IMR-90 (cell line): Measurements from ENCODE around the gene MRPL44. TPM values are rescaled to one million over a fixed set of nuclear protein-coding genes. Genes with fewer than 3 reads are reported as not detected.

Source experiments
- ATAC-seq: fragments of 200-7000 bp; cut with Tn5 transposase; 2 replicates; pipeline ENCODE4 v1.9.1; 2020; ENCODE audit warnings: low read depth, mild to moderate bottlenecking, moderate library complexity
- BruUV-seq: library from RNA; stranded (reverse); fragments of 400-500 nt; replicated peaks from 2 replicates; lab custom pipeline; 2021; lab: Mats Ljungman, UMichigan
- CTCF ChIA-PET: fragments of 300-600 bp; formaldehyde crosslinking; extraction: SDS; loops from one replicate; lab custom pipeline; 2021; ENCODE audit warnings: antibody characterized with exemption; lab: Yijun Ruan, JAX
- POLR2A ChIA-PET: fragments of 300-600 bp; sonication (Branson Sonifier 250); formaldehyde crosslinking; loops from one replicate; lab custom pipeline; 2022; ENCODE audit warnings: antibody characterized with exemption; ENCODE audit not compliant: unreplicated experiment; lab: Charles Lee
- DNase-seq: peaks from one replicate; pipeline ENCODE4 v3.0.0; 2013
- H2AFZ ChIP-seq: replicated peaks from 2 replicates; pipeline ENCODE3; 2013; ENCODE audit warnings: low read length, mild to moderate bottlenecking; ENCODE audit not compliant: poor library complexity
- H2AK5ac ChIP-seq: 2 replicates; pipeline ENCODE4 v1.6.1; 2013; ENCODE audit warnings: low read depth, low read length, inconsistent platforms
- H2AK9ac ChIP-seq: replicated peaks from 2 replicates; pipeline ENCODE3; 2013; ENCODE audit warnings: mild to moderate bottlenecking, low read depth, low read length, moderate library complexity; ENCODE audit not compliant: poor library complexity
- H2BK120ac ChIP-seq: 2 replicates; pipeline ENCODE4 v1.6.1; 2013; ENCODE audit warnings: low read depth, low read length, inconsistent platforms
- H2BK15ac ChIP-seq: 3 replicates; pipeline ENCODE4 v1.6.1; 2013; ENCODE audit warnings: low read depth, low read length, inconsistent platforms
- H2BK20ac ChIP-seq: 2 replicates; pipeline ENCODE4 v1.6.1; 2013; ENCODE audit warnings: low read depth, mild to moderate bottlenecking, inconsistent platforms, low read length, moderate library complexity
- H2BK5ac ChIP-seq: 2 replicates; pipeline ENCODE4 v1.6.1; 2013; ENCODE audit warnings: mild to moderate bottlenecking, low read depth, low read length, inconsistent platforms; ENCODE audit not compliant: poor library complexity, severe bottlenecking
- H3K14ac ChIP-seq: replicated peaks from 2 replicates; pipeline ENCODE4 v1.6.1; 2013; ENCODE audit warnings: low read depth, low read length, inconsistent platforms
- H3K18ac ChIP-seq: 2 replicates; pipeline ENCODE4 v1.6.1; 2013; ENCODE audit warnings: low read depth, low read length, control low read depth
- H3K23ac ChIP-seq: 2 replicates; pipeline ENCODE4 v1.6.1; 2013; ENCODE audit warnings: low read depth, low read length, inconsistent platforms
- H3K27ac ChIP-seq: 2 replicates; pipeline ENCODE4 v1.5.1; 2013; ENCODE audit warnings: mild to moderate bottlenecking, control low read depth, low read length; ENCODE audit not compliant: insufficient read depth
- H3K27me3 ChIP-seq: 2 replicates; pipeline ENCODE4 v1.6.1; 2013; ENCODE audit warnings: low read length; ENCODE audit not compliant: control insufficient read depth, insufficient read depth
- H3K36me3 ChIP-seq: 2 replicates; pipeline ENCODE4 v1.6.1; 2013; ENCODE audit warnings: low read length, mixed read lengths; ENCODE audit not compliant: control insufficient read depth, insufficient read depth
- H3K4ac ChIP-seq: 2 replicates; pipeline ENCODE4 v1.6.1; 2013; ENCODE audit warnings: low read depth, low read length, inconsistent platforms
- H3K4me1 ChIP-seq: 2 replicates; pipeline ENCODE4 v1.6.1; 2013; ENCODE audit warnings: low read length, mixed read lengths; ENCODE audit not compliant: control insufficient read depth, insufficient read depth
- H3K4me2 ChIP-seq: 2 replicates; pipeline ENCODE4 v1.6.1; 2013; ENCODE audit warnings: low read depth, mild to moderate bottlenecking, control low read depth, low read length, moderate library complexity
- H3K4me3 ChIP-seq: 2 replicates; pipeline ENCODE4 v1.5.1; 2013; ENCODE audit warnings: low read depth, mild to moderate bottlenecking, control low read depth, low read length, moderate library complexity; ENCODE audit not compliant: insufficient read depth
- H3K56ac ChIP-seq: 2 replicates; pipeline ENCODE4 v1.6.1; 2013; ENCODE audit warnings: low read length, inconsistent platforms; ENCODE audit not compliant: insufficient read depth; ENCODE audit errors: extremely low read depth
- H3K79me1 ChIP-seq, 2 experiments: 2 replicates each; pipeline ENCODE4 v1.6.1; 2013; ENCODE audit warnings: low read length in 2 of 2, inconsistent platforms in 1 of 2, low read depth in 1 of 2
- H3K9ac ChIP-seq: 2 replicates; pipeline ENCODE4 v1.6.1; 2013; ENCODE audit warnings: low read depth, low read length, control low read depth
- H3K9me1 ChIP-seq: 2 replicates; pipeline ENCODE4 v1.6.1; 2013; ENCODE audit warnings: low read length, inconsistent platforms; ENCODE audit not compliant: insufficient read depth
- H3K9me3 ChIP-seq: 2 replicates; pipeline ENCODE4 v1.6.1; 2013; ENCODE audit warnings: low read length; ENCODE audit not compliant: control insufficient read depth, insufficient read depth
- H4K20me1 ChIP-seq: 2 replicates; pipeline ENCODE4 v1.6.1; 2013; ENCODE audit warnings: low read length, inconsistent platforms; ENCODE audit not compliant: insufficient read depth
- H4K5ac ChIP-seq: 2 replicates; pipeline ENCODE4 v1.6.1; 2013; ENCODE audit warnings: mild to moderate bottlenecking, low read depth, low read length, control low read depth
- H4K8ac ChIP-seq, 2 experiments: 2 replicates each; pipeline ENCODE4 v1.6.1; 2013; ENCODE audit warnings: low read depth in 2 of 2, low read length in 2 of 2, control low read depth in 1 of 2, inconsistent platforms in 1 of 2
- H4K91ac ChIP-seq: 2 replicates; pipeline ENCODE4 v1.6.1; 2013; ENCODE audit warnings: low read depth, low read length, inconsistent platforms; ENCODE audit not compliant: insufficient read depth
- BHLHE40 ChIP-seq: fragments of 150-350 bp; IDR thresholded peaks from 2 replicates; pipeline ENCODE4 v1.6.1; 2016; ENCODE audit warnings: mild to moderate bottlenecking, low read depth, low read length
- CEBPB ChIP-seq: IDR thresholded peaks from 2 replicates; pipeline ENCODE4 v1.6.1; 2012; ENCODE audit warnings: low read depth, low read length, improper control_type of control experiment
- CHD1 ChIP-seq: IDR thresholded peaks from 2 replicates; pipeline ENCODE4 v1.6.1; 2012; ENCODE audit warnings: low read depth, low read length, improper control_type of control experiment
- FOS ChIP-seq: fragments of 150-350 bp; IDR thresholded peaks from 2 replicates; pipeline ENCODE4 v1.6.1; 2016; ENCODE audit warnings: low read depth, low read length
- MAFK ChIP-seq: IDR thresholded peaks from 2 replicates; pipeline ENCODE4 v1.6.1; 2012; ENCODE audit warnings: low read depth, low read length, improper control_type of control experiment
- MAZ ChIP-seq: IDR thresholded peaks from 2 replicates; pipeline ENCODE4 v1.6.1; 2012; ENCODE audit warnings: low read depth, mild to moderate bottlenecking, low read length, improper control_type of control experiment, moderate library complexity, borderline replicate concordance
- MXI1 ChIP-seq: IDR thresholded peaks from 2 replicates; pipeline ENCODE4 v1.6.1; 2012; ENCODE audit warnings: low read depth, mild to moderate bottlenecking, low read length, moderate library complexity, borderline replicate concordance
- NFE2L2 ChIP-seq: fragments of 150-350 bp; IDR thresholded peaks from 2 replicates; pipeline ENCODE4 v1.6.1; 2016; ENCODE audit warnings: low read depth, mild to moderate bottlenecking, low read length
- POLR2A ChIP-seq: IDR thresholded peaks from 2 replicates; pipeline ENCODE4 v1.6.1; 2012; ENCODE audit warnings: mild to moderate bottlenecking, low read depth, low read length
- RAD21 ChIP-seq: IDR thresholded peaks from 2 replicates; pipeline ENCODE4 v1.6.1; 2012; ENCODE audit warnings: low read length, improper control_type of control experiment
- RCOR1 ChIP-seq: IDR thresholded peaks from 2 replicates; pipeline ENCODE4 v1.6.1; 2012; ENCODE audit warnings: mild to moderate bottlenecking, low read length, improper control_type of control experiment; ENCODE audit not compliant: insufficient replicate concordance
- RFX5 ChIP-seq: IDR thresholded peaks from 2 replicates; pipeline ENCODE4 v1.8.0; 2012; ENCODE audit warnings: low read depth, mild to moderate bottlenecking, low read length, moderate library complexity
- SMC3 ChIP-seq: fragments of 150-350 bp; IDR thresholded peaks from 2 replicates; pipeline ENCODE4 v1.6.1; 2016; ENCODE audit warnings: low read depth, mild to moderate bottlenecking, antibody characterized with exemption, low read length, moderate library complexity
- WGBS, 2 experiments: methylation state at CpG; one replicate each; pipeline versions ENCODE4 v1.1.5 to v1.1.7; 2013; ENCODE audit warnings: missing lambda C conversion rate in 2 of 2; ENCODE audit not compliant: insufficient read length in 1 of 2; ENCODE audit errors: extremely low coverage in 2 of 2; 5-methylcytosine and 5-hydroxymethylcytosine counted together
- dilution Hi-C: fragments of 300-500 bp; cut with HindIII; formaldehyde crosslinking; loops from one replicate; pipeline ENCODE4 v1.14.3; 2018; ENCODE audit warnings: low sequenced_read_pairs; ENCODE audit not compliant: unreplicated experiment
- in situ Hi-C: fragments of 300-500 bp; cut with MboI; formaldehyde crosslinking; loops from 3 replicates; pipeline ENCODE4 v1.14.3; 2019; ENCODE audit warnings: low sequenced_read_pairs, inconsistent platforms, mixed read lengths
- intact Hi-C: fragments of 100-400 bp; cut with micrococcal nuclease; formaldehyde crosslinking; loops from 2 replicates; pipeline ENCODE4 v1.10.0; 2022
- polyA plus RNA-seq, 3 experiments: library from polyadenylated mRNA; depleted of rRNA; stranded (reverse); fragments of >200 nt; gene quantifications; 2 replicates each; pipeline ENCODE4 v1.2.3, GENCODE V29; 2012; ENCODE audit warnings: low replicate concordance in 1 of 3
- total RNA-seq: library from RNA; depleted of rRNA; stranded (reverse); fragments of >200 nt; gene quantifications from 2 replicates; pipeline ENCODE4 v1.2.3, GENCODE V29; 2012
- TF ChIP-seq, protein P1 (sequence below): conservative IDR thresholded peaks from 2 replicates; pipeline ENCODE4 v1.5.1; 2012; ENCODE audit warnings: mild to moderate bottlenecking, low read depth, low read length, improper control_type of control experiment
- TF ChIP-seq, protein P2 (sequence below): fragments of 150-350 bp; IDR thresholded peaks from 2 replicates; pipeline ENCODE4 v1.6.1; 2017; ENCODE audit warnings: mild to moderate bottlenecking, antibody characterized with exemption, low read length, low read depth
- TF ChIP-seq, protein P3 (sequence below): fragments of 150-350 bp; IDR thresholded peaks from 2 replicates; pipeline ENCODE4 v1.6.1; 2016; ENCODE audit warnings: low read depth, mild to moderate bottlenecking, low read length, moderate library complexity, borderline replicate concordance

Gene MRPL44
- total and polyA plus RNA-seq, 2 of the 4 experiments (the other 2 are of a cell fraction): 18.6 to 20.1 TPM

DNA sequence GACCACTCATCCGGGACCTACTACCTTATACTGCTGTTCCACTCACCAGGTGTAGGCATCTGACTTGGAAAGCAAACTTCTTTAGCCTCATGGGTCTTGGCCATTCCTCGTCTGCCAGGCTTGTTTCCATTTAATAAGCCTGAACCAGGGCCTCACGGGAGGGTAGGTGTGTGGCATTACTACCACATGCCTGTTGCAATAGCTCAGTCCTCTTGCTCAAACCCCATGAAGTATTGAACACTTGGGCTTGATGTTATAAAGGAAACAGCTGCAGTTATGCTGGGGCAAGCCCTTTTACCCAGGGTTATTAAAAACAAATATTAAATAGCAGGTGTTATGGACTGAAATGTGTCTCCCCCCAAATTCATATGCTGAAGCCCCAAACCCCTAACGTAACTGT is 21.2 kb downstream of the MRPL44 start:
- Histone ChIP-seq H3K14ac (no peak overlapping the region), H3K4me1 (no peaks in the 10 kb centered on the region), H2AFZ (no peak overlapping the region), H3K27ac (no peak overlapping the region), H4K8ac (no peak overlapping the region), H4K5ac (no peak overlapping the region), H3K9me1 (peaks cover 5% of the 10 kb centered on the region; the same call in 1 of the 2 replicates), H3K4me2 (no peak overlapping the region), H2BK120ac (no peak overlapping the region), H3K18ac (no peak overlapping the region), H3K36me3 (peaks cover 9% of the 10 kb centered on the region), H2AK9ac (no peak overlapping the region), H3K56ac (no peak overlapping the region), H2BK20ac (no peak overlapping the region), H3K9ac (no peak overlapping the region), H4K91ac (no peak overlapping the region), H2BK15ac (no peak overlapping the region), H3K79me1 (no peaks in the 10 kb centered on the region), H3K4ac (no peak overlapping the region), H2AK5ac (no peak overlapping the region), H2BK5ac (no peak overlapping the region), H3K27me3 (no peaks in the 10 kb centered on the region), H3K9me3 (no peaks in the 10 kb centered on the region), H3K23ac (no peak overlapping the region), H4K20me1 (no peaks in the 10 kb centered on the region), H3K4me3 (no peak overlapping the region)
- DNase-seq (no peak), ATAC-seq (no peak)
- BruUV-seq: no TSS peak
- POLR2A ChIA-PET: no interaction called here
- CTCF ChIA-PET: interaction anchor here (1.3 kb wide), 1 partner anchor 15 kb away, joined by 3 read pairs; no protein-coding TSS in a partner anchor
- 100% methylated on average over 1 of the region's 4 CpGs; no CpG with 5 or more reads in 1 of the 2 experiments for WGBS, 2 experiments
- TF ChIP-seq CEBPB (no peak), MAFK (no peak), NFE2L2 (no peak), CHD1 (no peak), RFX5 (no peak), POLR2A (no peak), FOS (no peak), BHLHE40 (no peak), SMC3 (no peak), RAD21 (no peak), MAZ (no peak), MXI1 (no peak), RCOR1 (no peak)
- TF ChIP-seq, protein P1, sequence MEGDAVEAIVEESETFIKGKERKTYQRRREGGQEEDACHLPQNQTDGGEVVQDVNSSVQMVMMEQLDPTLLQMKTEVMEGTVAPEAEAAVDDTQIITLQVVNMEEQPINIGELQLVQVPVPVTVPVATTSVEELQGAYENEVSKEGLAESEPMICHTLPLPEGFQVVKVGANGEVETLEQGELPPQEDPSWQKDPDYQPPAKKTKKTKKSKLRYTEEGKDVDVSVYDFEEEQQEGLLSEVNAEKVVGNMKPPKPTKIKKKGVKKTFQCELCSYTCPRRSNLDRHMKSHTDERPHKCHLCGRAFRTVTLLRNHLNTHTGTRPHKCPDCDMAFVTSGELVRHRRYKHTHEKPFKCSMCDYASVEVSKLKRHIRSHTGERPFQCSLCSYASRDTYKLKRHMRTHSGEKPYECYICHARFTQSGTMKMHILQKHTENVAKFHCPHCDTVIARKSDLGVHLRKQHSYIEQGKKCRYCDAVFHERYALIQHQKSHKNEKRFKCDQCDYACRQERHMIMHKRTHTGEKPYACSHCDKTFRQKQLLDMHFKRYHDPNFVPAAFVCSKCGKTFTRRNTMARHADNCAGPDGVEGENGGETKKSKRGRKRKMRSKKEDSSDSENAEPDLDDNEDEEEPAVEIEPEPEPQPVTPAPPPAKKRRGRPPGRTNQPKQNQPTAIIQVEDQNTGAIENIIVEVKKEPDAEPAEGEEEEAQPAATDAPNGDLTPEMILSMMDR: no peak
- TF ChIP-seq, protein P2, sequence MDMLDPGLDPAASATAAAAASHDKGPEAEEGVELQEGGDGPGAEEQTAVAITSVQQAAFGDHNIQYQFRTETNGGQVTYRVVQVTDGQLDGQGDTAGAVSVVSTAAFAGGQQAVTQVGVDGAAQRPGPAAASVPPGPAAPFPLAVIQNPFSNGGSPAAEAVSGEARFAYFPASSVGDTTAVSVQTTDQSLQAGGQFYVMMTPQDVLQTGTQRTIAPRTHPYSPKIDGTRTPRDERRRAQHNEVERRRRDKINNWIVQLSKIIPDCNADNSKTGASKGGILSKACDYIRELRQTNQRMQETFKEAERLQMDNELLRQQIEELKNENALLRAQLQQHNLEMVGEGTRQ: no peak
- TF ChIP-seq, protein P3, sequence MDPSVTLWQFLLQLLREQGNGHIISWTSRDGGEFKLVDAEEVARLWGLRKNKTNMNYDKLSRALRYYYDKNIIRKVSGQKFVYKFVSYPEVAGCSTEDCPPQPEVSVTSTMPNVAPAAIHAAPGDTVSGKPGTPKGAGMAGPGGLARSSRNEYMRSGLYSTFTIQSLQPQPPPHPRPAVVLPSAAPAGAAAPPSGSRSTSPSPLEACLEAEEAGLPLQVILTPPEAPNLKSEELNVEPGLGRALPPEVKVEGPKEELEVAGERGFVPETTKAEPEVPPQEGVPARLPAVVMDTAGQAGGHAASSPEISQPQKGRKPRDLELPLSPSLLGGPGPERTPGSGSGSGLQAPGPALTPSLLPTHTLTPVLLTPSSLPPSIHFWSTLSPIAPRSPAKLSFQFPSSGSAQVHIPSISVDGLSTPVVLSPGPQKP: no peak
- in situ Hi-C loops (no loop called here), intact Hi-C loops (no loop called here), dilution Hi-C loops (no loop called here)
